DOHH2 (cell line): ENCODE measurements around the gene CDAN1.

ENCODE experiments used
- H3F3A ChIP-seq: fragments of 200-600 bp; sonication (generic), shearing (Covaris generic); 2 replicates; pipeline ENCODE4 v1.6.0; 2016; ENCODE audit warnings: antibody characterized with exemption, mild to moderate bottlenecking; ENCODE audit not compliant: control insufficient read depth, insufficient read depth
- H3K27ac ChIP-seq: fragments of 200-600 bp; sonication (generic); 2 replicates; pipeline ENCODE4 v1.5.1; 2014; ENCODE audit warnings: low read depth, mild to moderate bottlenecking, low read length, moderate library complexity
- H3K27me3 ChIP-seq: fragments of 200-600 bp; sonication (generic); 2 replicates; pipeline ENCODE4 v1.6.1; 2014; ENCODE audit warnings: mild to moderate bottlenecking, low read length, mixed read lengths; ENCODE audit not compliant: control insufficient read depth
- H3K36me3 ChIP-seq: fragments of 200-600 bp; sonication (generic); 2 replicates; pipeline ENCODE4 v1.6.1; 2014; ENCODE audit warnings: mild to moderate bottlenecking, low read length, moderate library complexity, mixed read lengths; ENCODE audit not compliant: control insufficient read depth
- H3K4me1 ChIP-seq: fragments of 200-600 bp; sonication (generic); 2 replicates; pipeline ENCODE4 v1.6.1; 2014; ENCODE audit warnings: mild to moderate bottlenecking, low read length, mixed read lengths; ENCODE audit not compliant: control insufficient read depth
- H3K4me2 ChIP-seq: fragments of 200-600 bp; sonication (generic); 2 replicates; pipeline ENCODE4 v1.6.0; 2014; ENCODE audit warnings: mild to moderate bottlenecking, low read length, moderate library complexity
- H3K4me3 ChIP-seq: fragments of 200-600 bp; sonication (generic); 2 replicates; pipeline ENCODE4 v1.5.1; 2014; ENCODE audit warnings: mild to moderate bottlenecking, low read length, mixed read lengths
- H3K79me2 ChIP-seq: fragments of 200-600 bp; sonication (generic); 2 replicates; pipeline ENCODE4 v1.6.1; 2014; ENCODE audit warnings: mild to moderate bottlenecking, low read length, mixed read lengths; ENCODE audit not compliant: control insufficient read depth
- H3K9me2 ChIP-seq: fragments of 200-600 bp; sonication (generic); replicated peaks from 2 replicates; pipeline ENCODE4 v1.6.1; 2014; ENCODE audit warnings: mild to moderate bottlenecking, low read length, mixed read lengths; ENCODE audit not compliant: control insufficient read depth
- H3K9me3 ChIP-seq: fragments of 200-600 bp; sonication (generic); 2 replicates; pipeline ENCODE4 v1.6.1; 2014; ENCODE audit warnings: antibody characterized with exemption, low read length, mixed read lengths; ENCODE audit not compliant: control insufficient read depth, insufficient read depth
- H4K20me1 ChIP-seq: fragments of 200-600 bp; sonication (generic); 2 replicates; pipeline ENCODE4 v1.6.0; 2014; ENCODE audit warnings: low read depth, mild to moderate bottlenecking, antibody characterized with exemption, low read length, moderate library complexity; ENCODE audit not compliant: control insufficient read depth, insufficient read depth
- EZH2phosphoT487 ChIP-seq: fragments of 200-600 bp; sonication (generic); IDR thresholded peaks from 2 replicates; pipeline ENCODE4 v1.6.1; 2017; ENCODE audit warnings: borderline replicate concordance, mild to moderate bottlenecking, antibody characterized with exemption, low read length, moderate library complexity, mixed read lengths
- TF ChIP-seq, protein P1 (sequence below): fragments of 200-600 bp; sonication (generic); IDR thresholded peaks from one replicate; pipeline ENCODE4 v1.5.1; 2014; ENCODE audit warnings: antibody characterized with exemption, mild to moderate bottlenecking, low read depth, low read length; ENCODE audit not compliant: poor library complexity, severe bottlenecking

Gene CDAN1

DNA sequence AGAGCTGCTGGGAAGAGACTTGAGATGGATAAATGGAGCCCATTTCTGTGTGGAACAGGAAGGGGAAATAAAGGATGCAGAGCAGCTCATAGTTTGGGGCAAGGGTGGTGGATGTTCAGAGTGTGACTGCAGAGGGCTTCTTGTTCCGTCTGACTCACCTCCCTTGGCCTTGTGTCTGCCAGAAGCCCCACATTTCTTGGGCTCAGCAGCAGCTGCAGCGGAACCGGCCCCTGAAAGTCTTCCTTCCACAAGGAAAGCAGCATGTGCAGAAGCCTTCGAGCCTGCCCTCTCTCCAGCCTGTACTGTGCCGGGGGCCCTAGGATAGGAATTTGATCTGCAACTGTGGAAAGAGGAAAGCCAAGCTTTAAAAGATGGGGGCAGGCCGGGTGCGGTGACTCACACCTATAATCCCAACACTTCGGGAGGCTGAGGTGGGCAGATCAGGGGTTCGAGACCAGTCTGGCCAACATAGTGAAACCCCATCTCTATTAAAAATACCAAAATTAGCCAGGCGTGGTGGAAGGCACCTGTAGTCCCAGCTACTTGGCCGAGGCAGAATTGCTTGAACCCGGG is 11.5 kb downstream of the CDAN1 start:
- Histone ChIP-seq H3F3A (no peaks in the 10 kb centered on the region; the same call in 1 of the 2 replicates), H3K9me2 (no peaks in the 10 kb centered on the region), H3K4me3 (no peak overlapping the region), H3K36me3 (peaks cover 63% of the 10 kb centered on the region), H4K20me1 (no peaks in the 10 kb centered on the region), H3K9me3 (no peaks in the 10 kb centered on the region), H3K27ac (no peak overlapping the region), H3K4me1 (no peaks in the 10 kb centered on the region), H3K4me2 (no peak overlapping the region), H3K79me2 (no peaks in the 10 kb centered on the region), H3K27me3 (no peaks in the 10 kb centered on the region)
- no peak for TF ChIP-seq EZH2phosphoT487
- TF ChIP-seq, protein P1, sequence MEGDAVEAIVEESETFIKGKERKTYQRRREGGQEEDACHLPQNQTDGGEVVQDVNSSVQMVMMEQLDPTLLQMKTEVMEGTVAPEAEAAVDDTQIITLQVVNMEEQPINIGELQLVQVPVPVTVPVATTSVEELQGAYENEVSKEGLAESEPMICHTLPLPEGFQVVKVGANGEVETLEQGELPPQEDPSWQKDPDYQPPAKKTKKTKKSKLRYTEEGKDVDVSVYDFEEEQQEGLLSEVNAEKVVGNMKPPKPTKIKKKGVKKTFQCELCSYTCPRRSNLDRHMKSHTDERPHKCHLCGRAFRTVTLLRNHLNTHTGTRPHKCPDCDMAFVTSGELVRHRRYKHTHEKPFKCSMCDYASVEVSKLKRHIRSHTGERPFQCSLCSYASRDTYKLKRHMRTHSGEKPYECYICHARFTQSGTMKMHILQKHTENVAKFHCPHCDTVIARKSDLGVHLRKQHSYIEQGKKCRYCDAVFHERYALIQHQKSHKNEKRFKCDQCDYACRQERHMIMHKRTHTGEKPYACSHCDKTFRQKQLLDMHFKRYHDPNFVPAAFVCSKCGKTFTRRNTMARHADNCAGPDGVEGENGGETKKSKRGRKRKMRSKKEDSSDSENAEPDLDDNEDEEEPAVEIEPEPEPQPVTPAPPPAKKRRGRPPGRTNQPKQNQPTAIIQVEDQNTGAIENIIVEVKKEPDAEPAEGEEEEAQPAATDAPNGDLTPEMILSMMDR: no peak

DNA sequence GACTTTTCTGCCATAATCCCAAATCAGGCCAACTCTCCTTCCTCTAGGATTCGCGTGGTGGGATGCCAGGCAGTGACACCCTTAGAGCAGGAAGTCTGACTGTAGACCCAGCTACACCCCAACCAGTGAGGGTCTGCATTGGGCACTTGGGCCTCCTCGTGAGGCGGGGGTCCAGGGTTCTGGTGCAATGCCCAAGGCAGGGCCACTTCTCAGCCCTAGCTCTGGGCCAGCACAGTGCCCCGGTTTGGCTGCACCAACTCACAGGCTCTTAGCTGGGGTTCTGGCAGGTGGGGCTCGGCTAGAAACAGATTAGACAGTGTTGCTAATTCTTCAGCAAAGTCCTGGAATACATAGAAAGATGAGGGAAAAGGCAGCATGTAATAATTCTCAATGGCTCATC is 12.7 kb downstream of the CDAN1 start:
- no peak overlapping the region for H3K27ac ChIP-seq
- no peaks in the 10 kb centered on the region for H3K79me2 ChIP-seq
- H3K4me3 ChIP-seq: no peak overlapping the region
- no peaks in the 10 kb centered on the region for H3K9me3 ChIP-seq
- H4K20me1 ChIP-seq: no peaks in the 10 kb centered on the region
- H3K9me2 ChIP-seq: no peaks in the 10 kb centered on the region
- H3K4me1 ChIP-seq: no peaks in the 10 kb centered on the region
- no peaks in the 10 kb centered on the region; the same call in 1 of the 2 replicates for H3F3A ChIP-seq
- TF ChIP-seq EZH2phosphoT487: no peak
- TF ChIP-seq, protein P1: no peak
- H3K27me3 ChIP-seq: no peaks in the 10 kb centered on the region
- H3K4me2 ChIP-seq: no peak overlapping the region
- peaks cover 56% of the 10 kb centered on the region for H3K36me3 ChIP-seq

DNA sequence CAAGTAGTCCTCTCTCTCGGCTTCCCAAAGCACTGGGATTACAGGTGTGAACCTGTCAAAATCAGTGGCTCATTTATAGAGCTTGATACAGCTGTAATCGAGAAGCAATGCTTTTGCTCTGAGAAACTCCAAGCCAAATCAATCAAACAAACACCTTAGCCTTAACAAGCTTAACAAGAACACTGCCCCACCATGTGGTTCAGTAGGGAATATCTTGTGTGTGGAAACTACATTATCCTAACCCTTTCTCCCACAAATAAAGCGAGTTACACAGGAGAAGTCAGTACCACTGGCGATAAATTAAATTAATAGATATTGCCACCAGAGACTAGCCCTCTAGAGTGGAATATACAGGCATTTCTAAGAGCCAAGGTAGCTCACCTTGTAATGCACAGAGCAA is 13.9 kb downstream of the CDAN1 start:
- Histone ChIP-seq H3K4me2 (no peak overlapping the region), H3K4me3 (no peak overlapping the region), H3K27me3 (no peaks in the 10 kb centered on the region), H3K27ac (no peak overlapping the region), H4K20me1 (no peaks in the 10 kb centered on the region), H3K79me2 (no peaks in the 10 kb centered on the region), H3K9me3 (no peaks in the 10 kb centered on the region), H3K4me1 (no peaks in the 10 kb centered on the region), H3K9me2 (no peaks in the 10 kb centered on the region), H3F3A (no peaks in the 10 kb centered on the region; the same call in 1 of the 2 replicates), H3K36me3 (peaks cover 50% of the 10 kb centered on the region)
- TF ChIP-seq, protein P1: peak; percentile 27
- no peak for TF ChIP-seq EZH2phosphoT487
